Endometrium (tissue), 2 donors: ENCODE data around the gene YBEY.

Source experiments
- FAIRE-seq: peaks from 2 replicates; lab custom pipeline; 2012; peaks lifted over from hg19 to GRCh38; lab: Jason Lieb, UNC
- donor health status: control.
- donor health status: control.

YBEY gene

DNA sequence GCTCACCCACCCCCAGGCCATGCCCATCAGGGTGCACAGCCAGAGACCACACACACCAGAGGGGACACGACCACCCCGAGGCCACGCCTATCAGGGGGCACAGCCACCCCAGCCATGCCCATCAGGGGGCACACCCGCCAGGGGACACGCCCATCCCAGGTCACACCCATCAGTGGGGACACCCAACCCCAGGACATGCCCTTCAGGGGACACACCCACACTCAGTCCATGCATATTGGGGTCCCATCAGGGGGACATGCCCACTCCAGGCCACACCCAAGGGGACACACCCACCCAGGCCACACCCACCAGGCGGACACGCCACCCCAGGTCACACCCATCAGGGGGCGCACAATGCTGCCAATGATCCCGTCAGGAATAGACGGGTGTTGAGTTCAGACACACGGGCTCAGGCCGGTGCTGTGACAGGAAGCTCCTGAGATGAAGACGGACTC, 21.4 kb upstream of the YBEY start:
- no peak for FAIRE-seq

DNA sequence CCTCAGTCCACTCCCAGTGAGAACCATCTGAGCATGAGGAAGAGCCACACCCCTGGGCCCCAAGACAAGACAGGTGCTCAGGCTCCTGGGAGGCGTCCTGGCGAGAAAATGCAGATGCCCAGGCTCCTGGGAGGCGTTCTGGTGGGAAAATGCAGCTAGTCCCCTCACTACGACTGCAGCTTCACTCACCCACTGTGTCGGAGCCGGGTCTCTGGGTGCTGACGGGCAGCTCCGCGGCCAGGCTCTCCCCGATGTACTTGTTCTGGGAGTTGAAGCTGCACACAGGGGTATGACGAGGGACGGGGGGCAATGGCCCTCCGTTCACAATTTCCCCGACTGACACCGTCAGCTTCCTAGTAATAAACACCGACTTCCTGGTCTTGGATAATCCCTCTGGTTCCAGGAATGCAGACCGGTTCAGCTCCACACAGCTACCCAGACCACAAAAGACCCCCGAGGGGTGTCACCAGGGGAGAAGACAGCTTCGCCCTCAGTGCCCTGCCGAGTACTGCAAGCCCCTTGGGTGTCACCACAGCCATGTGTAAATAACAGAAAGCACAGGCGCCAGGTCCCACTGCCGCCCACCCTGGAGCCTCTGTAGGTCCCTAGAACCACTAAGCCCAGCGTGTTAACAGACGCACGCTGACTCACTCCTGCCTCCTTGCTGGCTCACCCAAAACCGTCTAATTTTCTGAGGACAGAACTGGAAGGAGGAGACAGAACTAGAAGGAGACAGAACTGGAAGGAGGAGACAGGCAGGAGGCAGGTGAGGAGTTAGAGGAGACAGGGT, 20.2 kb upstream of the YBEY start:
- no peak for FAIRE-seq

DNA sequence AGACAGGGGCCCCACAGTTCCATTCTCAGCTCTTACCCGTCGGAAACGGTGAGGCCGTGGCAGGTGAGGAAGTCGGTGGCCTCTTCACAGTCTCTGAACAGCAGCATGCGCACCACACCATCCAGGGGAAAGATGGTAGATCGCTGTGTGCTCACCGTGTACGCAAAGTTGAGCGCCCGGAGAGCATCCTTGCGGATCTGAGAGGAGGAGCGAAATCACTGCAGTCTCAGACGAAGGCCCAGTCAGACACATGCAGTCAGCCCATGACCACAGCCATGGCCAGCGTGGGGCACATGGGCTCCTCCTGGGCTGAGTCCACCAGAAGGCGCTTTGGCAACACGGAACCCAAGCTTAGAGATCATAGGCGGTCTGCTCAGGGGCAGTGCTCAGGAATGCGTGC, 19.2 kb upstream of the YBEY start:
- FAIRE-seq = no peak

DNA sequence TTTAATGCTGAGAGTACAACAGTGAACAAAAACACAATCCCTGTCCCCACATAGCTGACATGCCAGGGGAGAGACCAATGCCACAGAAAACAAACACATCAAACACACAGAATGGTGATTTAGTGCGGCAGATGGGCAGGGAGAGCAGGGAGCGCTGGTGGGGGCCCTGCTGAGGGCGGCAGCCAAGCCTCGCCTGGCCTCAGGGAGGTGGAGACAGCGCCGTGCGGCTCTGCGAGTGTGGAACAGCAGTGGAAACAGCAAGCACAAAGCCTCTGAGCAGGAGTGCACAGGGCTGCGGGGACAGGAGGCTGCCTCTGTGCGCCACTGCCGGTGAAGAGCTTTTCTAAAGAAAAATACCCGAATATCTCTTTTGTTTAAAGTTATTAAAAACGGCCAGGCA, 17.8 kb upstream of the YBEY start:
- no peak for FAIRE-seq

DNA sequence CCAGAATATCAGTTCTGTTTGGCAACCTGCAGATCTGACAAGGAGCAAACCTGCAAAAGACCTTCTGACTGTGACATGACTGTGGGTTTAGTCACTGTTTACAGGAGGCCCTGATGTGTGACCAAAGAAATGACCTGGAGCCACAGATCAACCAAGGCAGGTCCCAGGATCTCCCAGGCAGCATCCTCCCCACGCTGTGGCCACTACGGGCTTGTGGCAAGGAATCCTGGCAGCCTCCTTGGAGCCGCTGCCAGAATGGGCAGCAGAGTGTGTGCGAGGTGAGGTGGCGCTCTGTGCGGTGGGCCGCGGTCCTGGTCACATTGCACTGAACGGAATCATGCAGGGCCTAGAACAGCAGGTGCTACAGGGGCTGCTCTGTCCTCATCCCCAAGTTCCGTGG, 16.7 kb upstream of the YBEY start:
- no peak for FAIRE-seq

DNA sequence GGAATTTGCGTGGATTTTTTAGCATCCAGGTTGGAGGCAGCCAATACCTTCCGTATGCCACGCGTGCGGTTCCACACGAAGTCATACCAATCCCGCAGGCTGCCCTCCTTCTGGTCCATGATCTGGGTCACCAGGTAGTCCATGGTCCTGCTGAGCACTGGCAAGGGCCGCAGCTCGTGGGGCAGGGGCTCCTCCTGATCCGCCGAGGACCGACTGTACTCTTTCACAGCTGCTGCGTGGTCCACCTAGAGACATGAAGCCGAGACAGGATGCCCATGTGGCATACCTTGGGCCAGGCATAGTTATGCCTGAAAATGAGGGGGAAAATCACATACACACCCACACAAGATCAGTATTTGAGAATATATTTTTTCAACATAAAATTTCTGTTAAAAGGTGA, 12.8 kb upstream of the YBEY start:
- no peak for FAIRE-seq

DNA sequence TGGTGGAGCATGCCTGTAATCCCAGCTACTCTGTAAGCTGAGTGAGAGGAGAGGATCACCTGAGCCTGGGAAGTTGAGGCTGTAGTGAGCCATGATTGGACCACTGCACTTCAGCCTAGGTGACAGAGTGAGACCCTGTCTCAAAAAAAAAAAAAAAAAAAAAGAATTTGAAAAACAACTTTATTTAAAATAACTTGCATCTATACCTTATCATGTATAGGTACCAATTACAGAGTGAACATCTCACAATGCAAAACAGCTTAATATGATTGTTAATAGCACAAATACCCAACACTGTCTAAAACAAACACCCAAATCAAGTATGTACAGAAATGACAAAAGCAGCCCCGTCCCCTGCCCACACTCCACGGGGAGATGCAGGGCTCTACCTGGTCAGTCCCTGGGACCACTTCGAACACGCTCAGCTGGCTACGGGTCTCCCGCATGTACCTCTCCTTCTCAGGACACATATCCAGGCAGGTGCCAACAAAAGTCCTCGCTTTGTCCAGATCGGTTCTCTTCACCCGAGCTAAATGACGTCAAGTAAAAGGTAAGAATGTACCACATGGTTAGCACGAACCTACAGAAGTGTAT, 11.2 kb upstream of the YBEY start:
- no peak for FAIRE-seq

DNA sequence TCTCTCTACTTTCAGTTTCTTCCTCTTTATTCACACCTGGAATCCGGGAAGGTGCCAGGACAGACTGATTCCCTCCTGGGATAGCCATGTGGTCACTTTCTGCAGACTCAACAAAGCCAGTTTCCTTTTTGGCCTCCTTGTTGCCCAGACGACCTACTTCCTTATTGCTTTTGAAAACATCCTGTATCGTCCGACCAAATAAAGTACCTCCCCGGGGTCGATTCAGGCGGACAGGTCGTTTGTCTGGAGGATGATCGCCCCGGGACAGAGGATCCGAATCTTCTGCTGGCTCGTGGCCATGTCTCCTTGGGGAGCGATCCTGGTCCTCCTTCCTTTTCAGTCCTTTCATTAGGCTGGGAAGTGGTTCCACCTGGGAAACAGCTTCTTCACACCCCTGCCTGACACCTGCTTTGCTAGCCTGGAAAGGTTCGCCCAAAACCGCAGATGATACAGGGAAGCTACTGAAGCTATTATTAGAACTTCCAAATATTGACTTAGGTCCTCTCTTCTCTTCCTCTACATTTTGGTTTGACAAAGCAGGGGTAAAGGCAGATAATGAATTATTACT, 2.0 kb upstream of the YBEY start:
- no peak for FAIRE-seq

DNA sequence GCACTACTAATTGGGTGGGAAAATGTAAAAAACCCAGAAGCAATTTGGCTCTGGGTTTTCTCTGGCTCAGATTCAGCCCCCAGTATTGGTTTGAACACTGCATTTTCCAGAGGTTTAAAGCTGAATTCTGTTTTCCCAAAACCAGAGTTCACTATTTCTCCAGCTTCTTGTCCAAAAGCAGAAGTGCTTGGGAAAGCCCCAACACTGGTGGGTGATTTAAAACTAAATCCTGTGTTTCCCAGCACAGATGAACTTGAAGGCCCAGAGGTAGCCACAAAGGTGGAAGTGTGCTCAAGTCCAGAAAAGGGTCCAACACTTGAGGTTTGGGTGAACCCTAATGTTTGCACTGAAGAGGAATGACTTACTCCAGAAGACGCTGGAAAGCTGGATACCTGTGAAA, 1.4 kb upstream of the YBEY start:
- no peak for FAIRE-seq

DNA sequence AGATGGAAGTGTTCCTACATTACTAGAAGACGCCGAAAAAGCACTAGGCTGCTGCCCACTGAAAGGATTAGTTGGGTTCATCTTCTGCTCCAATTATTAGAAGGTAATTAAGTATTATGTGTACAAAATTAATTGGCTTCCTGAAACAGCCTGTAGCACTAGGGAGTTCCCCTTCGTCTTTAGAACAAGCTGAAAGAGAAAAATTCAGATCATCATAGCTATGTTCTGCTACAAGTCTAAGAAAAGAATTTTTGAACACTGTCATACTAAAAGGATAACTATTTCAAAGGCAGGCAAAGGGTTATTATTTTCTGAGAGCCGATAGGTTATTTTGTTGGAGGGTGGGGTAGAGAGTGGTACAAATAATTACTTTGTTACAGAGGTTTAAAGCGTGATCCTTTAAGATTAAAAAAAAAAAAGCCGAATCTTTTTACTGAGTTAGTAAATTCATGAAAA, 908 bp upstream of the YBEY start, which contains the start of gene MCM3AP:
TSS of gene MCM3AP (minus strand) at position 406 of the 456 bp plus-strand sequence. CDS start at position 81, 325 bp downstream.
- FAIRE-seq = no peak

DNA sequence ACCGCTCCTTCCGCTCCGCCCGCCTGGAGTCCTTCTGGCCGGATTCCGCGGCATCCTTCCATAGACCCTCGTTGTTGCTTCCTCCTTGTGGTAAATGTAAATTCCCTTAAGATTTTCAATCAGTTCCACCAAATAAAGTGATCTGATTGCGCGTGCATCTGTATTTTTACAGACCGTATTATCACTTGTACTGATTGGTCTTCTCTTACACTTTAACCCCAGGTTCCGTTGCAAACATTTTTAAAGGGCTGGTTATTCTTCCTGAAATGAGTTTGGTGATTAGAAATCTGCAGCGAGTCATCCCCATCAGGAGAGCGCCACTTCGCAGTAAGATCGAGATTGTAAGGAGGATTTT, 483 bp downstream of the YBEY start:
- FAIRE-seq = no peak

DNA sequence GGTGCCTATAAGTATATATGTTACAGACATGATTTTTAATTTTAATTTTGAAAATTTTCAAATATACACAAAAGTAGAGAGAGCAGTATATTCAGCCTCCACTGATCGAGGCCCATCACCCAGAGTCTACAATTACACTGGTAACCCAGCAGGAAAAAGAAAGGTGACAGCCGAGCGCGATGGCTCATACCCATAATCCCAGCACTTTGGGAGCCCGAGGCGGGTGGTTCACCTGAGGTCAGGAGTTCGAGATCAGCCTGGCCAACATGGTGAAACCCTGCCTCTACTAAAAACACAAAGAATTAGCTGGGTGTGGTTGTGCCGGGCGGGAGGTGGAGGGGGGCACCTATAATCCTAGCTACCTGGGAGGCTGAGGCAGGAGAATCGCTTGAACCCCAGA, 1.4 kb downstream of the YBEY start:
- no peak for FAIRE-seq

DNA sequence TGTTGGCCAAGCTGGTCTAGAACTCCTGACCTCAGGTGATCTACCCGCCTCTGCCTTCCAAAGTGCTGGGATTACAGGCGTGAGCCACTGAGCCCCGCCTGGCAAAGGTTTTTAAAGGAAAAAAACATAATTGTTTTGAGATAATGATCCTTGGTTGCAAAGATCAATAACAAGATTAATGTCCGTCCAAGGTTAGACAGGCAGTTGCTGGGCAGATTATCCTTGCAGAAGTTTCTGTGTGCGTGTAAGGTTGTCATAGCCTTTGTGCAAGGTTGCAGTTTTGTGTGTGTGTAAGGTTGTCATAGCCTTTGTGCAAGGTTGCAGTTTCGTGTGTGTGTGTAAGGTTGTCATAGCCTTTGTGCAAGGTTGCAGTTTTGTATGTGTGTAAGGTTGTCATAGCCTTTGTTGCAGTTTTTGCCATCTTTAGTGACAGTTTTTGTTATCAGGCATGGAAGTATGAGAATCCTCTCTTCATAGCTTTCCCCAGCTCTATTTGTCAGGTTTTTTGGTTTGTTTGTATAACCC, 3.6 kb downstream of the YBEY start:
- FAIRE-seq = no peak

DNA sequence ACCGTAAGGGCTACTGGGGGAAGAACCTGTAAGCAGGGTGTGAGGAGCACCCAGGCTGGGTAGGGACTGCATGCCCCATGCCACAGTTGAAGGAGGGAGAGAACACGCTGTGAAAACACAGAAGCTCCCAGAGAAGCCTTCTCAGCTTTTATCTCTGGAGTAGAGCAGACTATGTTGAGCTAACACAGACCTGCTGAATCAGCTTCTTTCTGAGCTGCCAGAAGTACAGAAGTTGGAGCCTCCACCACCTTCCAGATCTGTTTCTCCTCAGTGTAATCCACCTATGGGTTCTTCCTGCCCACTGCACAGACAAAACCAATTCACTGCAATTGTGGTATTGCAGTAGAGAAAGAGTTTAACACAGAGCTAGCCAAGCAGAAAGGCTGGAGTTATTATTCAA, 5.4 kb downstream of the YBEY start:
- no peak for FAIRE-seq

DNA sequence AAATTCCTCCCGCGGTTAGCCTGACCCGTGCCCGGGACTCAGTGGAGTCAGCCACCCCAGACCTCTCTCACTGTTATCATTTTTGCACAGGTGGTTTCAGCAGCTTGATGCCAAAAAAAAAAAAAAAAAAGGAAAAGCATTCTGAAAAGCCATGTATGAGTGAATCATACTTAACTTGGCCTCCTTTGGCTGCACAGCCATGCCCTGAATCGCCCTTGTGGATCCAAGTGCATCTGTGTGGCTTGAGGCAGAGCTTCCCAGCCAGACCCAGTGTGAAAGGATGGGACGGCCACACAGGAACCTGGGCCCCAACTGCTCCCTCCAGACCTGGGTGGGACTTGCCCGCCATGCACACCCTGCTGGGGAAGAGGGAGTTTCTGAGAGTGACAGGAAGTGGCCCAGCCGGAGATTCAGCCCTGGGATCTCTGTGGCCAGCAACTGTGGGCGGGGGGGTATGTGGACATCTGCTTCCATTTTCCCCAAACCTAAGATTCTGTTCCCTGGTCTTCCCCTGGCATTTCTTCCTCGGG, 8.6 kb downstream of the YBEY start:
- no peak for FAIRE-seq

DNA sequence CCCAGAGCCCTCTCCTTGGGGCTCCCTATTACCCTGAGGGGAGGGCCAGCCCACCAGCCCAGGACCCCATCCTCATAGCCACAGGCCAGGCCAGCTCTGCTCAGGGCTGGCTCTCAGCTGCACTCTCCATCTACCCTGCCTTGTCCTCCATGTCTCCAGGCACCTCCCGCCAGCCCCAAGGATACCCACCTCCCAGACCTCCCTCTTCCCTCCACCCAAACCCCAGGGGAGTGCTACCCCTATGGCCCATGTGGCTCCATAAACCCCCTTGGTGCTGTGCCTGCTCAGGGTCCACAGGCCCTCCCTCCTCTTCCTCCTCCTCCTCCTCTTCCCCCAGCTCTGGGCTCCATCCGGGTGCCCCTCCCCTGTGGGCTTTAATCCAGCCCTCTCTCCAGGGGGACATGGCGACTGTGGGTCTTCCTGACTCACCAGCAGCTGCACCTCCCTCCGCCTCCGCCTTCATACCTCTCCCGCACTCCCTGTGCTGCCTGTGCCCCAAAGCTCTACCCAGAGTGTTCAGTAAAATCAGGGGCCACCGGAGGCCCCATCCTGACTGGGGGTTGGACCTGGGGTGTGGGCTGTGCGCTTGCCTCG, 9.1 kb downstream of the YBEY start:
- no peak for FAIRE-seq

DNA sequence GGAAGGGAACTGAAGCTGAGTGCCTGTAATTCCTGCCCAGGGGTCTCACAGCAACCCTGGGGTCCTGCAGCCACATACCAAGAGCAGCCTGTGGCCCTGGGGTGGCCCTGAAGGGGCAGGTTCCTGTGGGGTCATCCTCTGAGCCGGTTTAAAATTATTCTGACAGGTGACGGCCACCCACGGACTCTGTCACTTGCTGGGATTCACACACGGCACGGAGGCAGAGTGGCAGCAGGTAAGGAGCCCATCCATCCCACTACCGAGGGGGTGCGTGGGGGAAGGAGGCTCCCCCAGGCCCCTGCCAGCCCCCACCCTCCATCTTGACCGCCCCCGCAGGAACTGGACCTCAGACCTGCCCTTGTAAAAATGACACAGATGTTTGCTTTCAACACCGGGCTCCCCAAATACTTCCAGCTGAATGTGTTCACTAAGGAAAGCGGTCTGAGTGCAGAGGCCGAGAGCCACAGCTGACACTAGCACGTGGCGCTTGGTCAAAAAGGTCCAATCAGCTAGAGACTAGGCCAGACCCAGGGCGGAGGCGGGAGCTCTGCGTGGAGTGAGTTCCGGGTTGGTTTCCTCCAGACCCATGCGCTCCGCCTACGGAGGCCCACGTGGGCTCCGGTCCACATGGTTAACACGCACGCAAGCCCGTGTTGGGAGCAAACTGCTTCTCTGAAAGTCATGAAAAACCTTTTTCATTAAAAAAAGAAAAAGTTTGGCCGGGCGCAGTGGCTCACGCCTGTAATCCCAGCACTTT, 10.0 kb downstream of the YBEY start:
- FAIRE-seq = no peak

DNA sequence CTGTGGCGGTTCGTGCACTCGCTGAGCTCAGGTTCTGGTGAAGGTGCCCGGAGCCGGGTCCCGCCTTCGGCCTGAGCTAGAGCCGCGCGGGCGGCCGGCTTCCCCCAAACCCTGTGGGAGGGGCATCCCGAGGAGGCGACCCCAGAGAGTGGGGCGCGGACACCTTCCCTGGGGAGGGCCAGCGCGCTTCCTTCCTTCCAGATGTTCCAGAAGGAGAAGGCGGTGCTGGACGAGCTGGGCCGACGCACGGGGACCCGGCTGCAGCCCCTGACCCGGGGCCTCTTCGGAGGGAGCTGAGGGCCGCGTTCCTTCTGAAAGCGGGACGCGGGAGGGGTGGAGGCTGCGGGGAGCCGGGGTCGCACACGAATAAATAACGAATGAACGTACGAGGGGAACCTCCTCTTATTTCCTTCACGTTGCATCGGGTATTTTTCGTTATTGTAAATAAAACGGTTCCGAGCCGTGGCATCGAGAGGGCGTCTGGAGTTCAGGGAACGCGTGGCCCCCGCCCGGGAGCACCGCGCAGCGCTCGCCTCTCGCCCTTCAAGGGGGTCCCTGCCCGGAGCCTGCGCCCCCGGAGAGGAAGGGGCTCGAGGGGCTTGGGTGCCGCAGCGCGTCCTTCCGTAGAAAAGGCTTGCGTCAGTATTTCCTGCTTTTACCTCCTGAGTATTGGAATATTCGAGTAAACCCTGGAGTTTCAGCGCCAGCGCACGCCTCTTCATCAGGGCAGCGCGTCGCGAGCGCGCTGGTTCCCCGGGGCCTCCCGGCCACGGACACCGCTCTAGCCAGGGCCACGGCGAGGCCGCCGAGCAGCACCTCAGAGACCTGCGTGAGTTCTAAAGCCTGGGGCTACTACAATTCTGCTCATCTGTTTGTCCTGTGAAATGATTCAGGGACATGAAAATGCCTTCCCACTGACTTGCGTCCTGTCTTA, 11.5 kb downstream of the YBEY start:
- FAIRE-seq = no peak

DNA sequence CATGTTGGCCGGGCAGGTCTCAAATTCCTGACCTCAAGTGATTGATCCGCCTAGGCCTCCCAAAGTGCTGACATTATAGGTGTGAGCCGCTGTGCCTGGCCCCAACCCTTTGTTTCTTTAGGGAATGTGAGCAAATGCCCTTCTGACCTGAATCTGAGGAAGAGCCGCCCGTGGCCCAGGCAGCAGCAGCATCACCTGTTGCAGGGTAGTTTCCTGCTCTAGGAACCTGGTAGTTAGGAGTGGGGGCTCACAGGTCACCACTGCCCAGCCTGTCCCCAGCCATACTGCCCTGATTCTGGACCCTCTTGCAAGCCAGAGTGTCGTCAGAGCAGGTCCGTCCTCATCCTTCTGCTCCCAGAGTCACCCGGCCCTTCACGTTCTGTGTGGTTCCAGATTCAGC, 13.0 kb downstream of the YBEY start:
- FAIRE-seq = no peak

DNA sequence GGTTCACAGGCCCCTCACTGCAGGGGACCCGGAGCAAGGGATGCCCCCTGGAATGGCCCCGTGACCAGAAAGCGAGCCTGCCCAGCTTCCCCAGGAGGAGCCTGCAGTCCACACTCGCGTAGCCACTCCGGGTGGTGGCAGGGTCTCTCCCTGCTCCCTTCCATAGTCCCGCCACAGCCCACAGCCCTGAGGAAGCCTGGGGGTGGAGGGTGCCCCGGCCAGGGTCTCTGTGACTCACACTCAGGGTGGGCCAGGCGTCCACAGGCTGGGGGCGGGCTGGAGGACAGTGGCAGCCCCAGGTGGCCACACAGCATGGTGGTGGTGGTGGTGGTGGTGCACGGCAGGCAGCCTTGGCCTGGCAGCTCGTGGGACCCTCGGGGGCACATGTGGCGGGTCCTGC, 15.6 kb downstream of the YBEY start:
- FAIRE-seq = no peak

DNA sequence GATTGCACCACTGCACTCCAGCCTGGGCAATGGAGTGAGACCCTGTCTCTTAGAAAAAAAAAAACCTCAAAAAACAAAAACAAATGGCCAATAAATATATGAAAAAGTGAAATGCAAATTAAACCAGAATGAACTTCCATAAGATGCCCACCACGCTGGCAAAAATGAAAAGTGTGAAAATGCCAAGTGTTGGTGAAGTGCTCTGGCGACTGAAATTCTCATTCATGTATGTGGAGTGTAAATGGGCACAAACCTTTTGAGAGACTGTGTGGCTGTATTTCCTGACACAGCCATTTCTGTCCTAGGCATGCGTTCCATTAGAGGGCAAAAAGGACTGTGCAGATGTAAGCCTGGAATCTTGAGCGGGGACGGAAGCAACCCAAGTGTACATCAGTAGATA, 18.3 kb downstream of the YBEY start:
- FAIRE-seq = no peak
